SK-N-SH treated with all-trans-retinoic acid at 6 μM for 48 hours (cell line): ENCODE data around the gene ICA1.
A peak's percentile ranks its signal among the peaks of the same experiment; 100 is the strongest.

Experiments used
- ATAC-seq: fragments of 200-7000 bp; cut with Tn5 transposase; 3 replicates; pipeline ENCODE4 v1.9.1; 2020; ENCODE audit warnings: mild to moderate bottlenecking, moderate library complexity
- ARNTL ChIP-seq: fragments of 450-650 bp; formaldehyde crosslinking; IDR thresholded peaks from 2 replicates; pipeline ENCODE4 v1.5.0; 2020; ENCODE audit warnings: low read depth, mild to moderate bottlenecking, moderate library complexity, borderline replicate concordance
- BACH2 ChIP-seq: fragments of 250-450 bp; sonication (Bioruptor Pico); IDR thresholded peaks from 2 replicates; pipeline ENCODE4 v1.9.0; 2021; ENCODE audit warnings: mild to moderate bottlenecking, borderline replicate concordance
- CSDC2 ChIP-seq: fragments of 250-450 bp; sonication (Bioruptor Pico); IDR thresholded peaks from 2 replicates; pipeline ENCODE4 v1.5.0; 2020; ENCODE audit warnings: mild to moderate bottlenecking, moderate library complexity
- CSRNP3 ChIP-seq: fragments of 250-450 bp; sonication (Bioruptor Pico); IDR thresholded peaks from 2 replicates; pipeline ENCODE4 v1.5.1; 2021; ENCODE audit warnings: mild to moderate bottlenecking, moderate library complexity
- ESRRG ChIP-seq: fragments of 250-450 bp; sonication (Bioruptor Pico); IDR thresholded peaks from 2 replicates; pipeline ENCODE4 v1.6.1; 2021; ENCODE audit warnings: mild to moderate bottlenecking
- ISL1 ChIP-seq: fragments of 250-450 bp; sonication (Bioruptor Pico); IDR thresholded peaks from 2 replicates; pipeline ENCODE4 v2.1.2; 2022; ENCODE audit warnings: mild to moderate bottlenecking, moderate library complexity
- OSR1 ChIP-seq: fragments of 250-450 bp; sonication (Bioruptor Pico); IDR thresholded peaks from 2 replicates; pipeline ENCODE4 v1.8.0; 2022; ENCODE audit warnings: moderate library complexity, mild to moderate bottlenecking, inconsistent platforms
- PATZ1 ChIP-seq: fragments of 250-450 bp; sonication (Bioruptor Pico); IDR thresholded peaks from 2 replicates; pipeline ENCODE4 v1.8.0; 2020; ENCODE audit warnings: mild to moderate bottlenecking, moderate library complexity, borderline replicate concordance
- PPARA ChIP-seq: fragments of 250-450 bp; sonication (Bioruptor Pico); IDR thresholded peaks from 2 replicates; pipeline ENCODE4 v1.5.0; 2020; ENCODE audit warnings: mild to moderate bottlenecking, borderline replicate concordance
- RARB ChIP-seq: fragments of 250-450 bp; sonication (Bioruptor Pico); IDR thresholded peaks from 2 replicates; pipeline ENCODE4 v1.8.0; 2021; ENCODE audit warnings: mild to moderate bottlenecking, moderate library complexity
- TCF4 ChIP-seq: fragments of 250-450 bp; sonication (Bioruptor Pico); IDR thresholded peaks from 2 replicates; pipeline ENCODE4 v1.8.0; 2021; ENCODE audit warnings: mild to moderate bottlenecking, moderate library complexity, borderline replicate concordance
- TOX ChIP-seq: fragments of 250-450 bp; sonication (Bioruptor Pico); IDR thresholded peaks from 2 replicates; pipeline ENCODE4 v1.8.0; 2021; ENCODE audit warnings: mild to moderate bottlenecking, moderate library complexity, borderline replicate concordance
- TSHZ2 ChIP-seq: fragments of 250-450 bp; sonication (Bioruptor Pico); IDR thresholded peaks from 2 replicates; pipeline ENCODE4 v1.5.0; 2020; ENCODE audit warnings: mild to moderate bottlenecking, moderate library complexity
- ZC3H10 ChIP-seq: fragments of 250-450 bp; sonication (Bioruptor Pico); IDR thresholded peaks from 2 replicates; pipeline ENCODE4 v1.5.1; 2021; ENCODE audit warnings: mild to moderate bottlenecking, moderate library complexity
- ZFP3 ChIP-seq: fragments of 250-450 bp; sonication (Bioruptor Pico); IDR thresholded peaks from 2 replicates; pipeline ENCODE4 v1.5.0; 2020; ENCODE audit warnings: mild to moderate bottlenecking, moderate library complexity
- ZNF565 ChIP-seq: fragments of 450-650 bp; formaldehyde crosslinking; conservative IDR thresholded peaks from 2 replicates; pipeline ENCODE4 v1.5.0; 2020; ENCODE audit warnings: low read depth, mild to moderate bottlenecking, moderate library complexity
- ZNF70 ChIP-seq: fragments of 450-650 bp; formaldehyde crosslinking; IDR thresholded peaks from 2 replicates; pipeline ENCODE4 v1.5.0; 2020; ENCODE audit warnings: mild to moderate bottlenecking, moderate library complexity

The ICA1 gene

GRCh38 chr7:8200316-8200715, 61.7 kb downstream of the ICA1 start (continued):
- TF ChIP-seq PATZ1 (CRISPR knock-in tag) (no peak), TSHZ2 (CRISPR knock-in tag) (no peak)

- ATAC-seq, result no peak
Observed at GRCh38 chr7:8197994-8198698, 63.8 kb downstream of the ICA1 start.

GRCh38 chr7:8192897-8193296, 69.1 kb downstream of the ICA1 start:
- TF ChIP-seq ZC3H10 (CRISPR knock-in tag) (no peak), ZFP3 (no peak), ZNF565 (CRISPR knock-in tag) (no peak), ZNF70 (no peak), ARNTL (CRISPR knock-in tag) (no peak), PATZ1 (CRISPR knock-in tag) (no peak), ISL1 (no peak), TCF4 (CRISPR knock-in tag) (no peak), TOX (CRISPR knock-in tag) (no peak), PPARA (CRISPR knock-in tag) (no peak), RARB (CRISPR knock-in tag) (no peak), CSDC2 (CRISPR knock-in tag) (no peak), ESRRG (no peak), BACH2 (CRISPR knock-in tag) (no peak), OSR1 (CRISPR knock-in tag) (no peak), CSRNP3 (CRISPR knock-in tag) (no peak)
- TF ChIP-seq, all 23 proteins: peak for 0
- ATAC-seq, result no peak

More at GRCh38 chr7:8197994-8198698, 63.8 kb downstream of the ICA1 start:
- TF ChIP-seq ZNF70 (no peak), CSDC2 (CRISPR knock-in tag) (no peak), CSRNP3 (CRISPR knock-in tag) (no peak), OSR1 (CRISPR knock-in tag) (no peak), ZFP3 (peak; percentile 59; the same call in 1 of the 2 replicates), ARNTL (CRISPR knock-in tag) (no peak)
- TF ChIP-seq, all 23 proteins: peak for 1
